Astrocyte of the cerebellum (primary cell): ENCODE data around the gene SF3B2.

Experiments
- DNase-seq: peaks from one replicate; pipeline ENCODE4 v3.0.0-alpha.2; 2011; ENCODE audit warnings: low read depth
- H3K4me3 ChIP-seq: 2 replicates; pipeline ENCODE4 v1.5.1; 2011; ENCODE audit warnings: mild to moderate bottlenecking, low read depth, low read length, moderate library complexity
- in situ Hi-C: cut with HindIII; loops from 2 replicates; pipeline ENCODE4 v1.10.0; 2017; ENCODE audit warnings: low sequenced_read_pairs
- TF ChIP-seq, protein P1 (sequence below): IDR thresholded peaks from 2 replicates; pipeline ENCODE4 v1.5.1; 2012; ENCODE audit warnings: low read length, low read depth, moderate library complexity, mild to moderate bottlenecking; ENCODE audit errors: missing control alignments

SF3B2 gene

DNA sequence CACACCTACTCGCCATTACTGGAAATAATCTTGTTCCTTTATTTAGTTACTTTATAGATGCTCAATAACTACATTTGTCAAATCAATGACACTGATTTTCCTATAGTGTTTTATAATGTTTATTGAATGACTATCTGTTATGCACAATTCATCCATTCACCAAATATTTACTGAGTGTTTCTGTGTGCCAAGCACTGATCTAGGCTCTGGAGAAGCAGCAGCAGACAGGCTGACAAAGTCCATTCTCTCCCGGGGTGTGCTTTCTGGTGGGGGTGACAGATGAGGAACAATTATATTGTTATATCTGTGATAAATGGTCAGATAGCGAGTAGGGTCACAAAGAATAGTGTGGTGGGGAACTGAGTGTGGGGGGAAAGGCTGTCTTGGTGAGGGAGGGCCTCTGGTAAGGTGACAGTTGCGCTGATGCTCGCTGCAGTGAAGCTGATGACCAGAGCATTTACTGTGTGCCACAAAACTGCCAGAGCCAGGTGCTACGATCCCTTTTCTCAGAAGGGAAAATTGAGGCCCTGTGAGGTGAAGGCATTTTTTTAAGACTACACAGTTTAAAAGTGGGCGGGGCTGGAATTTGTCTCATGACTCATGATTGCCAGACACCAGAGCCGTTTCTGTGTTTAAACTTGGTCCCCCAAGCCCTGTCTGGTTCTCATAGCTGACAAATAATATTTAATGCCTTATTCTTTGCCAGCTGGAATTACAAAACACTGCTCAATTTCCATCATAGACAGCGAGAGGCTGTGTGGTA, 28.1 kb downstream of the SF3B2 start:
- H3K4me3 ChIP-seq = no peak overlapping the region
- no peak for DNase-seq
- in situ Hi-C loops = loop anchor here (5.0 kb wide), 1 partner anchor 37 kb away; no protein-coding TSS in a partner anchor
- TF ChIP-seq, protein P1, sequence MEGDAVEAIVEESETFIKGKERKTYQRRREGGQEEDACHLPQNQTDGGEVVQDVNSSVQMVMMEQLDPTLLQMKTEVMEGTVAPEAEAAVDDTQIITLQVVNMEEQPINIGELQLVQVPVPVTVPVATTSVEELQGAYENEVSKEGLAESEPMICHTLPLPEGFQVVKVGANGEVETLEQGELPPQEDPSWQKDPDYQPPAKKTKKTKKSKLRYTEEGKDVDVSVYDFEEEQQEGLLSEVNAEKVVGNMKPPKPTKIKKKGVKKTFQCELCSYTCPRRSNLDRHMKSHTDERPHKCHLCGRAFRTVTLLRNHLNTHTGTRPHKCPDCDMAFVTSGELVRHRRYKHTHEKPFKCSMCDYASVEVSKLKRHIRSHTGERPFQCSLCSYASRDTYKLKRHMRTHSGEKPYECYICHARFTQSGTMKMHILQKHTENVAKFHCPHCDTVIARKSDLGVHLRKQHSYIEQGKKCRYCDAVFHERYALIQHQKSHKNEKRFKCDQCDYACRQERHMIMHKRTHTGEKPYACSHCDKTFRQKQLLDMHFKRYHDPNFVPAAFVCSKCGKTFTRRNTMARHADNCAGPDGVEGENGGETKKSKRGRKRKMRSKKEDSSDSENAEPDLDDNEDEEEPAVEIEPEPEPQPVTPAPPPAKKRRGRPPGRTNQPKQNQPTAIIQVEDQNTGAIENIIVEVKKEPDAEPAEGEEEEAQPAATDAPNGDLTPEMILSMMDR = no peak

DNA sequence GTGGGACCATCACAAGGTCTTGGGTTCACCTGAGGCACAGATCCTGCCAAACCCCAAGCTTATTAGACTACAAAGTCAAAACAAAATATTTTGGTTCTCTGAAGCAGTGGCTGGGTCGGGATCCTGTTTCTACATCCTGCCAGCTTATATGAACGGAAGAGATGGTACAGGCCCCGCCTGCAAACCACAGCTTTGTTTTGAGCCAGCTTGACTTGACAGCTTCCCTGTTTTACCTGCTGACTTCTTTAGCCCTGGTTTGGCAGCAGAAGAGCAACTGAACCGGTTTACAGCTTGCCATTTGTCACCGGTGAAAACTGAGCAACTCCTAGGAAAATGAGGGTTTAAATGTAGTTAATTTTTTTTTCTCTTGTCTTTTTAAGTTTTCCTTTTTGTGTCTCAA, 29.3 kb downstream of the SF3B2 start:
- in situ Hi-C loops = loop anchor here (5.0 kb wide), 1 partner anchor 36 kb away; no protein-coding TSS in a partner anchor
- H3K4me3 ChIP-seq = no peak overlapping the region
- no peak for DNase-seq
- TF ChIP-seq, protein P1 = no peak

DNA sequence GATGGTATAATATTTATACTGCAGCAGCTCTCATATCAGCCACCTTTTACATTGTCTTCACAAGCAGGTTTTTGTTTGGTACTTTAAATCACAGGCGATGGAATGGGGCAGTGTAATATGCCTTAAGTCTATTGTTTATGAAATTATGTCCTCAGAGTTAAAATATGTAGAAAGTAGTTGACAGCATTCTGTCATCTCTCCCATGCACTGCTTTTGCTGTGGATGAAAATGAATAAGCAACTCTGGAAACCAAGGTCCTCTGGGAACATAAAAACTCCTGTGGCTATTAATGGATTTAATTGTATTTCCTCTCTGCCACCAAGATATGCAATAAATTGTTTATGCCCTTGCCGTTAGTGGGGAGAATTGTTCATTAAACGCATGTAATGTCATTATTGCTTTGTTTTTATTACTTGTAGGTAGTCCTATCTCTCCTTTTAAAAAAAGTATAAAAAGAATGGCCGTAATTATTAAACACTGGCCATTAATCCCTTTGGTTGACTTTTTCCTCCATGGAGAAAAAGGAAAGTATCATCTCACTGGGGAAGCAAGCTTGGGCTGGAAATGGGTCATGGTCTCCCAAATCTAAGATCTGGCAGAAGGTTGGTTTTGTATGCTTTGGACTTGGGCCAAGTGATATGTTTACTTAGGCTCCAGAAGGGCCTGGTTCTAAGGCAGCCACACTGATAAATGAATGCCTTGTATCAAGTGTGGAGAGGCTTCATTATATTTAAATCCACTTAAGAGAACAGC, 31.0 kb downstream of the SF3B2 start:
- TF ChIP-seq, protein P1 = no peak
- H3K4me3 ChIP-seq = no peak overlapping the region
- no peak for DNase-seq
- in situ Hi-C loops = loop anchor here (5.0 kb wide), 1 partner anchor 34 kb away; no protein-coding TSS in a partner anchor

DNA sequence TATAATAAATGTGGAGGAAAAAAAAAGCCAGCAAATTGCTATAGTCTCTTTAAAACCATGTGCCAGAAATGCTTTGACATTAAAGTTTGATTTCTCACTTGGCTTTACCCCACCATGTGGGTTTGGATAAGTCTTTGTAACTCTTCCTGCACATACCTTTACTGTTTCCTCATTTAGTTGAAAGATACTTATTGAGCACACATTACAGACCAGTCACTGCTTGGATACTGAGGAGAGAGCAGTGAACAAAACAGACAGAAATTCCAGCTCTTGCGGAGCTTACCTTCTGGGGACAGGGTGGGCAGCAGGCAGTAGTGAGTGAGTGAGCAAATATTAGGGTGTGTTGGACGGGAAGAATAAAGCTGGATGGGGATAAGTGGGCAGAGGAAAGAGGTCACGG, 31.6 kb downstream of the SF3B2 start:
- TF ChIP-seq, protein P1 = no peak
- in situ Hi-C loops = loop anchor here (5.0 kb wide), 1 partner anchor 34 kb away; no protein-coding TSS in a partner anchor
- DNase-seq = no peak
- no peak overlapping the region for H3K4me3 ChIP-seq

DNA sequence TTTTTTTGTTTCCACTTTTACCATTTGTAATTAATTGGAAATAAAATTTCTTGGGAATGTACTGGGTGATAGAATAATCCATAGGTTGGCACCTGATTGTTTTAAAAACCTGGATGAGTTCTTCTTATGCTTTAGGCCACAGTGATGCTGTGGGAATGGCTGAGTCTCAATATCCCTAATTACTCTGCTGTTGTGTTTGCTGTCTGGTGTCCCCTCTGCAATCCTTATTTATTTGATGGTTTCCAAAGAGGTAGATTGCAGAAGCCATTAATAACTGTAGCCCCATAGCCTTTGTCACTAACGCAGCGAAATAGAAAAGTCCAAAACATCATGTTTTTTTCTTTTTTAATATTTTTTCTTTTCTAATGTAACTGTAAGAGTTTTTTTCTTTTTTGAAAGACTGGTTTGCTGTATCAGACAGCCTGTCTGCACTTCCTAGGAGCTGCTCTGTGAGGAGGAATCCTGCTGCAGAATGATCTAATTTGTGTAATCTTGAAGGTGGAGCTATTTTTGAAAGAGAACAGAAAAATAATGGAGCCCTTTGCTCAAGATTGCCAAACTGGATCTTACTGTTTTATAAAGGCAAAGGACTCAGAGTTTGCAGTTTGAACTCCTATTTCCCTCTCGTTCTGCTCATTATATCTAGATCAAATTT, 32.8 kb downstream of the SF3B2 start:
- no peak overlapping the region for H3K4me3 ChIP-seq
- DNase-seq = no peak
- TF ChIP-seq, protein P1 = no peak
- in situ Hi-C loops = loop anchor here (5.0 kb wide), 1 partner anchor 32 kb away; no protein-coding TSS in a partner anchor

DNA sequence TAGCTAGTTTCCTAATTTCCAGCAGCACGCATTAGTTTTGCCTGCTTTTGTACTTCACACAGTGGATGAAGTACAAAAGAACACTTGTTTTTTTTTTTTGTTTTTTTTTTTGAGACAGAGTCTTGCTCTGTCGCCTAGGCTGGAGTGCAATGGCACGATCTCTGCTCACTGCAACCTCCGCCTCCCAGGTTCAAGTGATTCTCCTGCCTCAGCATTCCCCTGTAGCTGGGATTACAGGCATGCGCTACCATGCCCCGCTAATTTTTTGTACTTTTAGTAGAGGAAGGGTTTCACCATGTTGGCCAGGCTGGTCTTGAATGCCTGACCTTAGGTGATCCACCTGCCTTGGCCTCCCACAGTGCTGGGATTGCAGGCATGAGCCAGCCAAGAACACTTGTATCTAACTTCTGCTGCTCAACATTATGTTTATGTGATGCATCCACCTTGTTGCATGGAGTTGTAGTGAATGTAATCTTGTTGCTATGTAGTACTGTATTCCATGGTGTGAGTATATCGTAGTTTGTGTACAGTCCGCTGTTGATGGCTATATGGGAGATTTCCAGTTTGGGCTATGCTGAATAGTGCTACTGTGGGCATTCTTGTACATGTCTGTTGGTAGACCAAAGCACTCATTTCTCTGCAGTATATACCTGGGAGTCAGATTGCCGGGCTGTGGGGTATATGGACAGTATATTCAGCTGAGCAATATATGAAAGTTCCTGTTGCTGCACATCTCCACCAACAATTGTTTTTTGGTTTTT, 35.2 kb downstream of the SF3B2 start:
- TF ChIP-seq, protein P1 = no peak
- in situ Hi-C loops = no loop called here
- no peak overlapping the region for H3K4me3 ChIP-seq
- DNase-seq = no peak
